GM18511 (cell line): ENCODE measurements around the gene UFD1.

Experiments used
- ATAC-seq: cut with Tn5 transposase; IDR thresholded peaks from one replicate; pipeline ENCODE4 v1.9.1; 2021; ENCODE audit warnings: mild to moderate bottlenecking, moderate library complexity; ENCODE audit not compliant: unreplicated experiment

The UFD1 gene

GRCh38 chr22:19497245-19497644 lies 18.3 kb upstream of the UFD1 start:
- ATAC-seq: no peak

DNA sequence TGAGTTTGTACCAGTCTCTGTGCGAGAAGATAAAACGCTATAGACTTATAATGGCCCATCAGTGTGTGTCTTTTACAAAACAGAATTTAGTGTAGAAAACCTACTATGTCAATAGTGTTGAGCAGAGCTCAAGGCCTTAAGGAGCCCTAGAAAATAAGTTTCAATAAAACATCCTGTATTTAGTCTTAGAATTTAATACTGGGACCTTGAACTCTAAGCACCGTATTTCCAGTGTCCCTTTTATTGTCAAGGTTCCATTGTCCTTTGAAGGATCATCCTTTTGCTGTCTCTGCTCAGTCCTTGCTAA lies 17.3 kb upstream of the UFD1 start:
- ATAC-seq: no peak

- ATAC-seq: no peak
Observed at GRCh38 chr22:19495562-19496323, 16.8 kb upstream of the UFD1 start.

GRCh38 chr22:19494676-19495173 lies 15.7 kb upstream of the UFD1 start:
- ATAC-seq: no peak

DNA sequence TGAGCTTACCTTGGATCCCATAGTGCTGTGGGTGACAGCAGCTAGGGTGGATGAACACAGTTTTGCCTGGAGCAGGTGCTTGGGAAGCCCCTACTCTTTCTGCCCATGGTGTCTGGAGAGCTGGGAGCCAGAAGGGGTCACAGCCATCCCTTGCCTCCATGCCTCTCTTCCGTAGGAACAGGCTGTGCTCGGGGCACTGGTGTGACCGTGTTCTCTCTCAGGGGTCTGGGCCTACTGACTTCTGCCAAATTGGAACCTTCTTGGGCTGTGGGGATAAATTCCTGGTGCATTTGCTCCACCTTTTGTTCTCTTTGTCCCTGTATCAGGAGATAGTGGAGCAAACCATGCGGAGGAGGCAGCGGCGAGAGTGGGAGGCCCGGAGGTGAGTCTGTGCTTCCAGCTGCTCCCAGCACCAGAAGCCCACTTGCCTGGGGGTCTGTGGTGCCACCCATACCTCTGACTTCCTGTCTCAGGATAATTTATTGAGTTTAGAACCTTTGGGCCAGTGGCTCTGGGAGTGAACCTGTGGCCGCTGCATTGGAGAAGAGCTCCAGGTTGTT lies 15.1 kb upstream of the UFD1 start:
- no peak for ATAC-seq

GRCh38 chr22:19492504-19493174 lies 13.6 kb upstream of the UFD1 start:
- no peak for ATAC-seq

GRCh38 chr22:19490628-19491230 lies 11.7 kb upstream of the UFD1 start:
- ATAC-seq: no peak

DNA sequence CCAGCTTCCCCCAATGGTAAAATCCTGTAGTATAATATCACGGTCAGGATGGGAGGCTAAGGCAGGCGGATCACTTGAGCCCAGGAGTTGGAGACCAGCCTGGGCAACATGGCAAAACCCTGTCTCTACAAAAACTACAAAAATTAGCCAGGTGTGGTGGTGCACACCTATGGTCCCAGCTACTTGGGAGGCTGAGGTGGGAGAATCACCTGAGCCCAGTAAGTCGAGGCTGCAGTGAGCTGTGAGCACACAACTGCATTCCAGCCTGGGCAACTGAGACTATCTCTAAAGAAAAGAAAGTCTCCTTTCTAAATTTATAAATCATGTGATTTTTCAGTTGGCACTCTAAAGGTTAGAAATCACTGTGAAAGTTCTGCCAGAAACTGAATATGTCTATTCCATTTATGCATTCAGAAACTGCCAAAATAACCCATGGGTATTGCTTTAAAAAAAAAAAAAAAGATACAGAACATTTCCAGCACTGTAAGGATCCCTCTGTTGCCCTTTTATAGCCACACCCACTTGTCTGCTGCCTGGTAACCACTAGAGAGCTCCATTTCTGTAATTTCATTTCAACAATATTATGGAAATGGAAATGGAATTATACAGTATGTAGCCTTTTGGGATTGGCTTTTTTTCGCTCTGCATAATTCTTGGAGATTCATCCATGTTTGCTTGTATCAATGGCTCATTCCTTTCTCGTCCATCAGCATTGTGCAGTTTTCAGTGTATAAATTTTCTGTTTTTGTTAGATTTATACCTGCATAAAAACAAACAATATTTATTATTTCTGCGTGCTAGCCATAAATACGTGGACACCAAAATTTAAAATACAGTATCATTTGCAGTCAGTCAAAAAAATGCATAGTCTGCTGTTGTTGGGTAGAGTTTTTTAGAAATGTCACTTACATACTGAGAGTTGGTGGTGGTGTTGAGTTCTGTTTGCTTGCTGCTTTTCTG lies 10.2 kb upstream of the UFD1 start:
- ATAC-seq: no peak

- no peak for ATAC-seq
Observed at GRCh38 chr22:19488285-19488684, 9.3 kb upstream of the UFD1 start.

GRCh38 chr22:19483481-19484244 lies 4.7 kb upstream of the UFD1 start:
- ATAC-seq: no peak

DNA sequence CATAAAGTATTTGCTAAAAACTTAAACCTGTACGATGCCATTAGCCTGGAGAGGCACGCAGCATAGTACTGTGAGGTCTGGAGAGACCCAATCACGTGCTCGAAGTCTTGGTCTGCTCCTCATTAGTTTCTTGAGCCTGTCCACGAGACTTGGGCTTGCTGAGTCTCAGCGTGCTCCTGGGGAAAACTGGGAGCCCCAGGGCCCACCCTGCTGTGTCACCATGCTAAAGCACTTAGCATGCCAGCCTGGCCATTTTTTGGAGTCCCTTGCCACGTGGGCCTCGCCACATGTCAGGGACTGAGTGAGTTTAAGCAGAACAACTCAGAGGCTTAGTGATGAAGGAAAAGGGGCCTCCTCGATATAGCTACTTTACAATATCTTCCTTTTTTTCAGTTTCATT lies 3.3 kb upstream of the UFD1 start:
- no peak for ATAC-seq

- ATAC-seq: no peak
Observed at GRCh38 chr22:19480789-19481188, 1.8 kb upstream of the UFD1 start.

GRCh38 chr22:19480173-19480568 lies 1.2 kb upstream of the UFD1 start:
- no peak for ATAC-seq

DNA sequence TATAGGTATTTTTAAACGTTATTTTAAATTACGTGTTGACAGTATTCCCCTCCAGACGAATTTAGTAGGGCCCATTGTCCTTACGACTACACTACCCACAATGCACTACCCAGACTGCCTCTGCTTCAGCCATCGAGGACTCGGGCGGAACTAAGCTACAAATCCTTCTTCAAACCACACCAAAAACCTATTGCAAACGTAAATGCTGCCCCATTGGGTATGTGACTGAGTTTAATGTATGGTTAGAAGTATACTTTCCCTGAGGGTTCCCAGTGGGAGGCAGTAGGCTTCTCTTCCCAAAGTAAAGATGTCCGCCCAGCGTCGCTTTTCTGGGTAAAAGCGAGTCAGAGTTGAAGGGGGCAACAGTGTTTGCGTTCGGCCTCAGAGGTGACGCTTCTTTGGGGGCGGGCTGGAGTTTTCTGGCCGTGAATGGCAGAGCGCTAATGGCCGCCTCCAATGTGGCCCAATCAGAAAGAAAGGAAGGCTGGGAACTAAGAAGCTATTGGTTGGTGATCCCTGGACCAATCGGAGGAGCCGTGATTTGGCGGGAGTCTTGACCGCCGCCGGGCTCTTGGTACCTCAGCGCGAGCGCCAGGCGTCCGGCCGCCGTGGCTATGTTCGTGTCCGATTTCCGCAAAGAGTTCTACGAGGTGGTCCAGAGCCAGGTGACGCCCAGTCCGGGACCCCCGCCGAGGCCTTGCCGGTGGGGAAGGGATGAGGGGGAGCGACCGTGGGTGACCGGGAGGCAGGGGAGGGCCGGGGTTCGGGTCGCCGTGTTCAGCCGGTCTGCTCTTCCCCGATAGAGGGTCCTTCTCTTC lies 571 bp upstream of the UFD1 start, which contains the start of gene CDC45:
Gene CDC45, plus strand, starts transcription at position 566 of the 818 bp plus-strand sequence. Its CDS starts 49 bp downstream, at position 615.
- ATAC-seq: peak; percentile 89

- ATAC-seq: no peak
Observed at GRCh38 chr22:19478045-19478900, 720 bp downstream of the UFD1 start.

DNA sequence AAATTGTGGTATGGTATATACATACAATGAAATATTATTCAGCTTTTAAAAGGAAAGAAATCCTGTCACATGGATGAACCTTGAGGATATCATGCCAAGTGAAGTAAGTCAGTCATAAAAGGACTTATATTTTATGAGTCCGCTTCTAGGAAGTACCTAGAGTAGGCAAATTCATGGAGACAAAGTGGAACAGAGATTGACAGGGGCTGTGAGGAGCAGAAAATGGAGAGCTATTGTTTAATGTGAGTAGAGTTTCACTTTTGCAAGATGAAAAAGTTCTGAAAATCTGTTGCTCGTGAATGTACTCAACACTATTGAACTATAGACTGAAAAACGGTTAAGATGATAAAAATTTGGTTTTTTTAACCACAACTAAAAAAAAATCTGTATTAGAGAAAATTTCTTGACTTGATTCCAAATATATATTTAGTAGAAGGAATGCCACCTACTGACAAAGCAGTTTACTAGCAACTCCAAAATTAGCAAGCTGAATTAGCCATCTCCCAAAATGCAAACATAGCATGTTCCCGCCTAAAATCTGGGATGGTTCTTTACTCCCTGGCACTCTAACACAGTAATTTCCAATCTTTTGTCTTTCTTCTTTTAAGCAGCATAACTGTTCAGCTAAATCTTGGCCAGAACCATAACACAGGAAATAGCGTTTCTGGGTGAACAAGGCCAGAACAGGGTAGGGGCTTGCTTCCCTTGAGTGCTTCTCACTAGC lies 1.5 kb downstream of the UFD1 start:
- no peak for ATAC-seq

DNA sequence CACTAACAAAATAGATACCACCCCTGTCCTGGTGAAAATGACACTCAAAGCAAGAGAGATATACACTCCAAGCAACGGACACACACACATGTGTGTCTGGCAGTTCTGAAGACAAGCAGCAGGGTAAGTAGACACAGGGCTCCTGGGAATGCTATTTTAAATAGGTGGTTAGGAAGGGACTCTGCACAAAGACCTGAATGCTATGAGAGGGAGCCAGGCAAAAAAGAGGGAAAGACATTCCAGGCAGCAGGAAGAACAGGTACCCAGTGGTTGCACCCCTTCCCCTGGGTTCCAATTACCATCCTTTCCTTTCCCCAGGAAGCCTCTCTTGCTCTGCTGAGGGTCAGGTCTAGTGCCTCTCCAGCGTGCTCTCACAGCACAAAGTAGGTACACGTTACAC lies 3.0 kb downstream of the UFD1 start:
- ATAC-seq: no peak
